Measurements from ENCODE around the gene FAM20C.

FAM20C gene

DNA sequence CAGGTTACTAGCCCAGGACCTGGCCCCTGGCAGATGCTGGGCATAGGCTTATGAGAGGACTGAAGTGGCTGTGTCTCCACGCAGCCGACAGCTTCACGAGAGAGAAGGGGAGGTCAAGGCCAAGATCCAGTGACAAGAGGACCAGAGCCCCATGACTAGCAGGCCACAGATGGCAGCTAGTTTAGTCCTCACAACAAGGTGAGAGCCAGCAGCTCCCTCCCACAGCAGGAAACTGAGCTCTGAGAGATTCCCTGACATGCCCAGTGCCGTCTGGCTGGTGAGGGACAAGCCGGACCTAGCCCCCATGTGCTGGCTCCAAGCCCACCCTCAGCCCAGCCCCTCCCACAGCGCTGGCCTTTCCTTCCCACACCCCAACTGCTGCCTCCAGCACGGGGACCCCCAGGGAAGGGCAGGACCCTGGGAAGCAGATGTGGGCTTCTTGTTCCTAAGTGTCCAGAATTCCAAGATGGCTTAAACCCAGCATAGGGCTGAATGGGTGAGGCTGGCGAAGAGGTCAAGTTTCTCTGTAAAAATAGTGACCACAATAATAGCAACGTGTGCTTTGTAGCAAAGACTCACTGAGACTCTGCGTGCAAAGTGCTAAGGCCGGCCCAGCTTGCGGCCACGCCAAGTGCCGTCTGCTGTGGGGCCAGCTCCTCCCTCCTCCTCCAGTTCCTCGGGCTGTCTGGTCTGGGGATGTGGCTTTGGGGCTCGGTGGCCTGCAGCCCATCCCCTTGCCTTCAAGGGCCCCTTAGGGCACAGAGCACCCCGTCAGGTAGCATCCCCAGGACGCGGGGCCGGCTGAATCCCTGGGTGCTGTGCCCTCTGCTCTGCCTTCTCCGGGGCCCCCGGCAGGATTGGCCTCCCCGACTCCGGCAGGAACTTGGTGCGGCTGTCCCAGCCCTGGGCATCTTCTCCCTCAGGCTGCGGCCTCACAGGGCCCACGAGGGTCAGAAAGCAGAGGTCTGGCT is 7.8 kb upstream of the FAM20C start:
- no peak overlapping the region for H3K27ac ChIP-seq (replicated peaks)
- DNase-seq (ENCODE audit: low read depth in 1 of 2, low spot score in 1 of 2): no peak
- TF ChIP-seq, protein P1, sequence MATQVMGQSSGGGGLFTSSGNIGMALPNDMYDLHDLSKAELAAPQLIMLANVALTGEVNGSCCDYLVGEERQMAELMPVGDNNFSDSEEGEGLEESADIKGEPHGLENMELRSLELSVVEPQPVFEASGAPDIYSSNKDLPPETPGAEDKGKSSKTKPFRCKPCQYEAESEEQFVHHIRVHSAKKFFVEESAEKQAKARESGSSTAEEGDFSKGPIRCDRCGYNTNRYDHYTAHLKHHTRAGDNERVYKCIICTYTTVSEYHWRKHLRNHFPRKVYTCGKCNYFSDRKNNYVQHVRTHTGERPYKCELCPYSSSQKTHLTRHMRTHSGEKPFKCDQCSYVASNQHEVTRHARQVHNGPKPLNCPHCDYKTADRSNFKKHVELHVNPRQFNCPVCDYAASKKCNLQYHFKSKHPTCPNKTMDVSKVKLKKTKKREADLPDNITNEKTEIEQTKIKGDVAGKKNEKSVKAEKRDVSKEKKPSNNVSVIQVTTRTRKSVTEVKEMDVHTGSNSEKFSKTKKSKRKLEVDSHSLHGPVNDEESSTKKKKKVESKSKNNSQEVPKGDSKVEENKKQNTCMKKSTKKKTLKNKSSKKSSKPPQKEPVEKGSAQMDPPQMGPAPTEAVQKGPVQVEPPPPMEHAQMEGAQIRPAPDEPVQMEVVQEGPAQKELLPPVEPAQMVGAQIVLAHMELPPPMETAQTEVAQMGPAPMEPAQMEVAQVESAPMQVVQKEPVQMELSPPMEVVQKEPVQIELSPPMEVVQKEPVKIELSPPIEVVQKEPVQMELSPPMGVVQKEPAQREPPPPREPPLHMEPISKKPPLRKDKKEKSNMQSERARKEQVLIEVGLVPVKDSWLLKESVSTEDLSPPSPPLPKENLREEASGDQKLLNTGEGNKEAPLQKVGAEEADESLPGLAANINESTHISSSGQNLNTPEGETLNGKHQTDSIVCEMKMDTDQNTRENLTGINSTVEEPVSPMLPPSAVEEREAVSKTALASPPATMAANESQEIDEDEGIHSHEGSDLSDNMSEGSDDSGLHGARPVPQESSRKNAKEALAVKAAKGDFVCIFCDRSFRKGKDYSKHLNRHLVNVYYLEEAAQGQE (IDR thresholded peaks at IDR 0.05; ENCODE audit: insufficient replicate concordance, low read depth): no peak

DNA sequence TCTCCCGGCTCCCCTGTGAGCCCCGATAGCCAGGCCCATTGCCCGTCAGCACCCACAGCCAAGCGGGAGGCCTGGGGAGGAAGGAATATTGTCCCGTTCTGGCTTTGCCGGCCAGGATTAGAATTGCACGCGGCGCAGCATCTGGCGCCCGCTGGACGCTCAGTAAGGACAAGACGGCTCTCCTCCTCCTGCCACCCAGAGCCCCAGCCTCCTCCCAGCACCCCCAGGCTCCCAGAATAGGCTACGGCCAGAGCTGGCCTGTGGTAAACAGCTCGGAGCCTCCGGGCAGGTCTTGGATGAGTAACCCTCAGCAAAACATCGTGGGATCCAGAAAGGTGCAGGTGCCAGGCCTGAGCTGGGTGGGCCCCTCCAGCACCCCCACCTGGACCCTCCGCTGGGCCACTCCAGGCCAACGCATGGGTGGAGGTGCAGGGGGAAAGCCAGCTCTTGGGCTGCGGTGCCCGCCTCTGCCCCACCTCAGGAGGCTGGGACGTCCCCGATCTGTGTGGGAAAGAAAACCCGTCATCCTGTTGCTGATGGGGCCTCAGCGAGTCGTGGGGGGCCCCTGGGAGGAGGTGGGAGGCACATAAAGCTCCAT is 5.8 kb upstream of the FAM20C start:
- no peak overlapping the region for H3K4me3 ChIP-seq (replicated peaks; ENCODE audit: insufficient read depth, low read length)
- H3K27me3 ChIP-seq (ENCODE audit: insufficient read depth, poor library complexity, severe bottlenecking): peaks cover 4% of the 10 kb centered on the region
- TF ChIP-seq GABPA (IDR thresholded peaks at IDR 0.05; ENCODE audit: low read depth) (no peak), POLR2AphosphoS5 (IDR thresholded peaks at IDR 0.05; ENCODE audit: low read depth) (no peak), SPI1 (IDR thresholded peaks at IDR 0.05; ENCODE audit: borderline replicate concordance, low read depth) (no peak)
- TF ChIP-seq, protein P2, sequence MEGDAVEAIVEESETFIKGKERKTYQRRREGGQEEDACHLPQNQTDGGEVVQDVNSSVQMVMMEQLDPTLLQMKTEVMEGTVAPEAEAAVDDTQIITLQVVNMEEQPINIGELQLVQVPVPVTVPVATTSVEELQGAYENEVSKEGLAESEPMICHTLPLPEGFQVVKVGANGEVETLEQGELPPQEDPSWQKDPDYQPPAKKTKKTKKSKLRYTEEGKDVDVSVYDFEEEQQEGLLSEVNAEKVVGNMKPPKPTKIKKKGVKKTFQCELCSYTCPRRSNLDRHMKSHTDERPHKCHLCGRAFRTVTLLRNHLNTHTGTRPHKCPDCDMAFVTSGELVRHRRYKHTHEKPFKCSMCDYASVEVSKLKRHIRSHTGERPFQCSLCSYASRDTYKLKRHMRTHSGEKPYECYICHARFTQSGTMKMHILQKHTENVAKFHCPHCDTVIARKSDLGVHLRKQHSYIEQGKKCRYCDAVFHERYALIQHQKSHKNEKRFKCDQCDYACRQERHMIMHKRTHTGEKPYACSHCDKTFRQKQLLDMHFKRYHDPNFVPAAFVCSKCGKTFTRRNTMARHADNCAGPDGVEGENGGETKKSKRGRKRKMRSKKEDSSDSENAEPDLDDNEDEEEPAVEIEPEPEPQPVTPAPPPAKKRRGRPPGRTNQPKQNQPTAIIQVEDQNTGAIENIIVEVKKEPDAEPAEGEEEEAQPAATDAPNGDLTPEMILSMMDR (IDR thresholded peaks at IDR 0.05; ENCODE audit: insufficient read depth, low read length): no peak
- TF ChIP-seq, protein P1 (IDR thresholded peaks at IDR 0.05; ENCODE audit: insufficient replicate concordance, low read depth): no peak
- H3K27ac ChIP-seq (replicated peaks): no peak overlapping the region
- DNase-seq (ENCODE audit: low read depth in 1 of 2, low spot score in 1 of 2): no peak

More for the DNA sequence above, 7.8 kb upstream of the FAM20C start:
- Histone ChIP-seq H3K4me3 (replicated peaks; ENCODE audit: insufficient read depth, low read length) (no peak overlapping the region), H3K27me3 (ENCODE audit: insufficient read depth, poor library complexity, severe bottlenecking) (no peaks in the 10 kb centered on the region)

DNA sequence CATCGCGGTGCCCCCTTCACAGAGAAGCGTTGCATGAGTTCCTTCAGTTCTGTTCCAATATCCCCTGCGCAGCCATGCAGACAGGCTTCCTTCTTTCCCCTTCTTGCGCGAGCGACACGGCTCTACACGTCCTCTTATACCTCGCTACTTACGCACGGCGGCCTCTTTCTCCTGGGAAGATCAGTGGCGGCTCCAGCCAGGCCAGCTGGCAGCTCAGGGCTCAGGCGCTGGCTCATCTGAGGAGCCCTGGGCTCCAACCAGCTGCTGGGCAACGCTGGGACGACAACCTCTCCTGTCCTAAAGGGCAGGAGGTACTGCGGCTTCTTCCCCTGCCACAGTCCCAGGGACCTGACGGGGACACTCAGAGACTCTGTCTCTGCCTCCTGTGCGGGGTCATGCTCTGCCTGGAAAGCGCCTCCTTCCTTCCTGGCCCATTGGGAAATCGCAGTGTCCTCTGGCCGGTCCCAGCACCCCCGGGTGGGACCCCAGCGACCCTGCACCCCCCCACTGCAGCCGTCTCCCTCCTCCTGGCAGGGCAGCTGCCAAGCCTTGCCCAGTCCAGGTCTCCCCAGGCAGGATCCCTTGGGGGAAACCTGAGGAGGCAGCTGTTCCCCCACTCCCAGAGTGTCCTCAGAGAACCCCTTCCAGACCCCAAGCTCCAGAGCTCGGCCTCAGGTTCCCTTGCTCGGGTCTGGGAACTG is 5.0 kb upstream of the FAM20C start:
- no peak overlapping the region for H3K27ac ChIP-seq (replicated peaks)
- TF ChIP-seq, protein P2 (IDR thresholded peaks at IDR 0.05; ENCODE audit: insufficient read depth, low read length): no peak
- TF ChIP-seq SPI1 (IDR thresholded peaks at IDR 0.05; ENCODE audit: borderline replicate concordance, low read depth) (no peak), GABPA (IDR thresholded peaks at IDR 0.05; ENCODE audit: low read depth) (no peak), POLR2AphosphoS5 (IDR thresholded peaks at IDR 0.05; ENCODE audit: low read depth) (no peak)
- TF ChIP-seq, protein P1 (IDR thresholded peaks at IDR 0.05; ENCODE audit: insufficient replicate concordance, low read depth): no peak
- DNase-seq (ENCODE audit: low read depth in 1 of 2, low spot score in 1 of 2): no peak
- no peak overlapping the region for H3K4me3 ChIP-seq (replicated peaks; ENCODE audit: insufficient read depth, low read length)
- H3K27me3 ChIP-seq (ENCODE audit: insufficient read depth, poor library complexity, severe bottlenecking): peaks cover 4% of the 10 kb centered on the region

All from HL-60 (cell line).